ENCODE data around the gene ADGRL1.

Gene ADGRL1

DNA sequence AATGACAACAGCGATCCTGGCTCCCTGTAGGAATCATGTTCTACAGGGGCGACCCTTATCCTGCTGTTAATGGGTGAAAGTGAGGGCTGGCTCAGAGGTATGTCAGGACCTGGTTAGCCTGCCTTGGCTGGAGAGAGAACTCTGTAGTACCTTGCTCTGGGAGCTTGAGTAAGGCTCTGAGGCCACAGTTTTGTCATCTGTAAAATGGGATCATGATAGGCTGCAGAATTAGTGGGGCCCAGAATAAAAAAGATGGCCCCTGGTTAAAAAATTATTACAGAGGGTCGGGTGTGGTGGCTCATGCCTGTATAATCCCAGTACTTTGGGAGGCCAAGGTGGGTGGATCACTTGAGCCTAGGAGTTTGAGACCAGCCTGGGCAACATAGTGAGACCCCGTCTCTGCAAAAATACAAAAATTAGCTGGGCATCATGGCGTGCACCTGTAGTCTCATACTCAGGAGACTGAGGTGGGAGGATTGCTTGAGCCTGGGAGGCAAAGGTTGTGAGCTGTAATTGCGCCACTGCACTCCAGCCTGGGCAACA is 104.9 kb downstream of the ADGRL1 start:
- TF ChIP-seq, protein P1, sequence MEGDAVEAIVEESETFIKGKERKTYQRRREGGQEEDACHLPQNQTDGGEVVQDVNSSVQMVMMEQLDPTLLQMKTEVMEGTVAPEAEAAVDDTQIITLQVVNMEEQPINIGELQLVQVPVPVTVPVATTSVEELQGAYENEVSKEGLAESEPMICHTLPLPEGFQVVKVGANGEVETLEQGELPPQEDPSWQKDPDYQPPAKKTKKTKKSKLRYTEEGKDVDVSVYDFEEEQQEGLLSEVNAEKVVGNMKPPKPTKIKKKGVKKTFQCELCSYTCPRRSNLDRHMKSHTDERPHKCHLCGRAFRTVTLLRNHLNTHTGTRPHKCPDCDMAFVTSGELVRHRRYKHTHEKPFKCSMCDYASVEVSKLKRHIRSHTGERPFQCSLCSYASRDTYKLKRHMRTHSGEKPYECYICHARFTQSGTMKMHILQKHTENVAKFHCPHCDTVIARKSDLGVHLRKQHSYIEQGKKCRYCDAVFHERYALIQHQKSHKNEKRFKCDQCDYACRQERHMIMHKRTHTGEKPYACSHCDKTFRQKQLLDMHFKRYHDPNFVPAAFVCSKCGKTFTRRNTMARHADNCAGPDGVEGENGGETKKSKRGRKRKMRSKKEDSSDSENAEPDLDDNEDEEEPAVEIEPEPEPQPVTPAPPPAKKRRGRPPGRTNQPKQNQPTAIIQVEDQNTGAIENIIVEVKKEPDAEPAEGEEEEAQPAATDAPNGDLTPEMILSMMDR (IDR thresholded peaks at IDR 0.05; ENCODE audit: low read depth, low read length): no peak
- Histone ChIP-seq H3K4me1 (no peaks in the 10 kb centered on the region), H3K36me3 (peaks cover 25% of the 10 kb centered on the region), H3K27me3 (no peaks in the 10 kb centered on the region), H3K9me3 (no peaks in the 10 kb centered on the region), H3K4me3 (ENCODE audit: low read depth, low read length) (no peak overlapping the region)
- no peak for DNase-seq

All from BE2C (cell line).